Measurements from ENCODE around the gene OGG1. TPM values are rescaled to one million over a fixed set of nuclear protein-coding genes. Genes with fewer than 3 reads are reported as not detected.

OGG1 gene
- total and polyA plus RNA-seq, 9 of the 15 experiments (the other 6 are each of a cell fraction or from before 2014, with no cell fraction given): 6.6 to 33.0 (median 24.4) TPM

GRCh38 chr3:9704347-9705322 is 45.1 kb upstream of the OGG1 start (continued):
- TF ChIP-seq ZNF175 (CRISPR knock-in tag; IDR thresholded peaks at IDR 0.05; ENCODE audit: low read depth): no peak
- TF ChIP-seq ARID2 (IDR thresholded peaks at IDR 0.05): no peak
- no peak for TF ChIP-seq BRD9 (IDR thresholded peaks at IDR 0.05; ENCODE audit: low read depth, partially characterized antibody)
- no peak for TF ChIP-seq ZNF507 (tag; conservative IDR thresholded peaks at IDR 0.05)
- no peak for TF ChIP-seq MBD1 (CRISPR knock-in tag; IDR thresholded peaks at IDR 0.05)
- no peak for TF ChIP-seq CBX8 (IDR thresholded peaks at IDR 0.05; ENCODE audit: borderline replicate concordance, extremely low read depth, low read depth, low read length, poor library complexity, severe bottlenecking)
- TF ChIP-seq, protein P1, sequence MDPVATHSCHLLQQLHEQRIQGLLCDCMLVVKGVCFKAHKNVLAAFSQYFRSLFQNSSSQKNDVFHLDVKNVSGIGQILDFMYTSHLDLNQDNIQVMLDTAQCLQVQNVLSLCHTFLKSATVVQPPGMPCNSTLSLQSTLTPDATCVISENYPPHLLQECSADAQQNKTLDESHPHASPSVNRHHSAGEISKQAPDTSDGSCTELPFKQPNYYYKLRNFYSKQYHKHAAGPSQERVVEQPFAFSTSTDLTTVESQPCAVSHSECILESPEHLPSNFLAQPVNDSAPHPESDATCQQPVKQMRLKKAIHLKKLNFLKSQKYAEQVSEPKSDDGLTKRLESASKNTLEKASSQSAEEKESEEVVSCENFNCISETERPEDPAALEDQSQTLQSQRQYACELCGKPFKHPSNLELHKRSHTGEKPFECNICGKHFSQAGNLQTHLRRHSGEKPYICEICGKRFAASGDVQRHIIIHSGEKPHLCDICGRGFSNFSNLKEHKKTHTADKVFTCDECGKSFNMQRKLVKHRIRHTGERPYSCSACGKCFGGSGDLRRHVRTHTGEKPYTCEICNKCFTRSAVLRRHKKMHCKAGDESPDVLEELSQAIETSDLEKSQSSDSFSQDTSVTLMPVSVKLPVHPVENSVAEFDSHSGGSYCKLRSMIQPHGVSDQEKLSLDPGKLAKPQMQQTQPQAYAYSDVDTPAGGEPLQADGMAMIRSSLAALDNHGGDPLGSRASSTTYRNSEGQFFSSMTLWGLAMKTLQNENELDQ (CRISPR knock-in tag; IDR thresholded peaks at IDR 0.05; ENCODE audit: borderline replicate concordance): 0 out of 2 replicates have a peak, but pooled peaks have one; percentile 91
- TF ChIP-seq, protein P2, sequence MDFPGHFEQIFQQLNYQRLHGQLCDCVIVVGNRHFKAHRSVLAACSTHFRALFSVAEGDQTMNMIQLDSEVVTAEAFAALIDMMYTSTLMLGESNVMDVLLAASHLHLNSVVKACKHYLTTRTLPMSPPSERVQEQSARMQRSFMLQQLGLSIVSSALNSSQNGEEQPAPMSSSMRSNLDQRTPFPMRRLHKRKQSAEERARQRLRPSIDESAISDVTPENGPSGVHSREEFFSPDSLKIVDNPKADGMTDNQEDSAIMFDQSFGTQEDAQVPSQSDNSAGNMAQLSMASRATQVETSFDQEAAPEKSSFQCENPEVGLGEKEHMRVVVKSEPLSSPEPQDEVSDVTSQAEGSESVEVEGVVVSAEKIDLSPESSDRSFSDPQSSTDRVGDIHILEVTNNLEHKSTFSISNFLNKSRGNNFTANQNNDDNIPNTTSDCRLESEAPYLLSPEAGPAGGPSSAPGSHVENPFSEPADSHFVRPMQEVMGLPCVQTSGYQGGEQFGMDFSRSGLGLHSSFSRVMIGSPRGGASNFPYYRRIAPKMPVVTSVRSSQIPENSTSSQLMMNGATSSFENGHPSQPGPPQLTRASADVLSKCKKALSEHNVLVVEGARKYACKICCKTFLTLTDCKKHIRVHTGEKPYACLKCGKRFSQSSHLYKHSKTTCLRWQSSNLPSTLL (IDR thresholded peaks at IDR 0.05): no peak
- no peak for TF ChIP-seq ZNF212 (CRISPR knock-in tag; IDR thresholded peaks at IDR 0.05)
- TF ChIP-seq PRPF4 (IDR thresholded peaks at IDR 0.05; ENCODE audit: insufficient read depth, low read depth, low read length, poor library complexity, severe bottlenecking): no peak
- TF ChIP-seq CCAR2 (IDR thresholded peaks at IDR 0.05; ENCODE audit: low read depth, low read length): no peak
- TF ChIP-seq AFF4 (CRISPR knock-in tag; IDR thresholded peaks at IDR 0.05): peak; percentile 93
- TF ChIP-seq ZNF431 (CRISPR knock-in tag; IDR thresholded peaks at IDR 0.05): peak; percentile 79
- no peak for TF ChIP-seq PREB (CRISPR knock-in tag; IDR thresholded peaks at IDR 0.05)
